Measurements from ENCODE around the gene CAMK2A.

CAMK2A gene

DNA sequence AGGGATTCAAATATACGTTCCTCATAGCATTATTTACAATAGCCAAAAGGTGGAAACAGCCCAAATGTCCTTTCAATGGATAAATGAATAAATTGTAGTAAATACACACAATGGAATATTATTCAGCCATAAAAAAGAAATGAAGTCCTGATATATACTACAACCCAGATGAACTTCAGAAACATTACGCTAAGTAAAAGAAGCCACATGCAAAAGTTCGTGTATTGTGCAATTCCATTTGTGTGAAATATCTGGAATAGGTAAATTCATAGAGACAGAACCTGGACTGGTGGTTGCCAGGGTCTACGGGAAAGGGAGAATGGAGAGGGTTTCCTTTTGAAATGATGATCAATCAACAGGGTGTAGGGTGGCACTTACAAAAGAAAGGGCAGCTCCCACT is 25.7 kb upstream of the CAMK2A start:
- DNase-seq: no peak

- no peak for DNase-seq
These were observed 24.5 kb upstream of the CAMK2A start for GRCh38 chr5:150313921-150314716.

DNA sequence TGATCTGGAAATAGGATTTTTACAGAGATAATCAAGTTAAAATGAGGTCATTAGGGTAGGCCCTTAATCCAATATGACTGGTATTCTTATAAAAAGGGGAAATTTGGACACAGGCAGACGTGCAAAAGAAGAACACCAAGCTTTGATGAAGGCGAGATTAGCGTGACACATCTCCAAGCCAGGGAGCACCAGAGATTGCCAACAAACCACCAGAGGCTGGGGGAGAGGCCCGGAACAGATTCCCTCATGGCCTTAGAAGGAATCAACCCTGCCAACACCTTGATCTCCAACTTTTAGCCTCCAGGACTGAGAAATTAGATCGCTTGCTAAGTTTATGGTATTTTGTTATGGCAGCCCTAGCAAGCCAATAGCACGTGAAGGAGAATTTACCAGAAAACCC is 23.9 kb upstream of the CAMK2A start:
- DNase-seq: no peak

- no peak for DNase-seq
These were observed 22.9 kb upstream of the CAMK2A start for GRCh38 chr5:150312518-150312917.

DNA sequence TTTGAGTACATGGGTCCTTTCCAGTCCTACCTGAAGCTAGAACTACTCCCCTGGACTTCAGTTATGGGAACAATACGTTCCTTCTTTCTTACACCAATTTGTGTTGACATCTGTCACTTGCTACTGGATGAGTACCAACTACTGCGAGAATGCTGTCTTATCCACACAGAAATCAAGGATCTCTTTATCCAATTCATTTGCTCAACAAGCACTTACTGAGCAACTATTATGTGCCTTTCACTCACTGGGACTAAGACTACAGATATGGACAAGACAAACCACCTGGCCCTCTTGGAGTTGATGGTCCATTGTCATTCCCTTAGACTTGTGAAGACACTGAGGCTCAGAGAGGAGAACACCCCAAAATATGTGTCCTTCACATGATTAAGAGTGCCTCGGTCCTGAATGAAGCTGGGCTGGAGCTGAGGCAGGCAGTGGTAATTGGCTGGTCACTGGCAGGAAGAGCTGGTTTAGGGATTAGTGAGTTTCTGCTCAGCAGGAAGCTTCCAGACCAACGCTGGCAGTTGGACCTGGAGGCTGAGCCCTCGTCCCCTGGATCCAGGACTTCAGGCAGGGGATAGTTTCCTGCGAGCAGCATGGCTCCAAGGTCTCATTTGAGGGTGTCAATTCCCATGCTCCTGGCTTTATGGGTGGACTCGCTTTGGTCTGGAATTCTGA is 21.6 kb upstream of the CAMK2A start:
- DNase-seq: no peak

DNA sequence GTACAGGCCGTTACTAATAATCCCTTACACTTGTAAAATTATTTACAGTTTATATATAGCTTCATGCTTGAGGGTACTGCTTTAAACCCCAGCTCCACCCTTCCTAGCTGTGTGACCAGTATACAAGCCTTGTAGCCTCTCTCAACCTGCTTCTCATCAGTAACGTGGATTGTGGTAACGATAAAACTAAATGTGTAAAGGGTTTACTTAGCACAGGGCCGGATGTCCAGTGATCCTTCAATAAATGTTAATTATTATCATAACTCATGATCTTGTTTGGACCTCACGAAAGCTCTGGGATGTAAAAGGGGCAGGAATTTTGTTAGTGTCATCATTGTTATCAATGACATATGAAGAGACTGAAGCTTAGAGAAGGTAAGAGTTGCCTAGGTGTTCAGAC is 20.7 kb upstream of the CAMK2A start:
- no peak for DNase-seq

GRCh38 chr5:150309886-150310239 is 20.3 kb upstream of the CAMK2A start:
- DNase-seq: no peak

- DNase-seq: no peak
These were observed 19.7 kb upstream of the CAMK2A start for GRCh38 chr5:150309101-150309885.

DNA sequence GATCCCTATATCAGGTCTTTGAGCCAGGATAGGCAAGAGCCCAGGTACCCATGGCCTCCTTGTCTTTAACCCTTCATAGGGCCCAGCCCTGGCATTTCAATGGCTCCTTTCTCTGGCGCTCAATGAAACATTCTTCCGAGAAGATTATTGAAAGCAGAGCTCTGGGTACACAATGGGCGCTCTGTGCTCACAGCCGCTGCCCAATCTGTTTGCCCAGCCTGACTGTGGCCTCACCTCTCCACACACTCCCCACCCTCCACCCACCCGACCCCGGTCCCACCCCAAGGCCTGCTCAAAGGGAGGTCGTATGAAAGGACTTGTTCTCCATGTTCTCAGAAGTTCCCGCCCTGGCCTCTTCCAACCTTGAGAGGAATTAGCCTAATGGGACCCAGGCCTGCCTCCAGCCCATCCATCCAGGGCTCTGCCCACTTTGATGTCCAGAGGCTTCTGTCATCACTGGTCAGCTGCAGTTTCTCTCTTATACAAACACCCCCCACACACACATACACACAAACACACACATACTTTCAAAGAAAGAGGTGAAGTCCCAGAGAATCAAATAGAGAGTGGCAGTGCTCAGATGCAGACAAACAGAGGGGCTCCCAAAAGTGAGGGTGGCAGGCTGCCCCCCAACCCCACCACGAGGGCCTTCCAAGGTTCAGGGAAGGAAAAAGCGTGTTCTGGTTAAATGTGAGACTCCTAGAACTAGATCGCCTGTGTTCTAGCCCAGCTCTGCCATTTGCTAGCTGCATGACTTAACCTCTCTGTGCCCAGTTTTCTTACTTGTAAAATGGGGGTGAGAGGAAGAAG is 18.2 kb upstream of the CAMK2A start:
- peak in 6 of 14 donors; percentile 20 to 67 (median 30) for DNase-seq

GRCh38 chr5:150306775-150307174 is 17.2 kb upstream of the CAMK2A start:
- no peak for DNase-seq

GRCh38 chr5:150305557-150305956 is 16.0 kb upstream of the CAMK2A start:
- DNase-seq: no peak

DNA sequence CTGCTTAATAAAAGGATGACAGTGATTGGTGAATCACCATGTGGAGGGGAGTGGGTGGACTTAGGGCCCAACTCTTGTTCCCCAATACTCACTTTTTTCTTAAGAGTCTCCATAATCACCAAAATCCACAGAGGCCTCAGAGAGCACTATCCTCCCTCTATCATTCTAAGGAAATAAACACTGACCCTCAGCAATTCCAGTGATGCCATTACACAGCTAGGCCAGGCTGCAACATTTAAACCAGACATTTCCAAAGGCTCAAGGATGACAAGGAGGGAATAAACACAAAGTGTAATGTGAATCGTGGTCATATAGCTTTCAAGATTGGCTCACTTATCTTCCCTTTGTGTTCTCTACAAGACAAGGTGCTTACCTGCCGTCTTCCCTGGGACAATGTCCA is 15.5 kb upstream of the CAMK2A start:
- no peak for DNase-seq

DNA sequence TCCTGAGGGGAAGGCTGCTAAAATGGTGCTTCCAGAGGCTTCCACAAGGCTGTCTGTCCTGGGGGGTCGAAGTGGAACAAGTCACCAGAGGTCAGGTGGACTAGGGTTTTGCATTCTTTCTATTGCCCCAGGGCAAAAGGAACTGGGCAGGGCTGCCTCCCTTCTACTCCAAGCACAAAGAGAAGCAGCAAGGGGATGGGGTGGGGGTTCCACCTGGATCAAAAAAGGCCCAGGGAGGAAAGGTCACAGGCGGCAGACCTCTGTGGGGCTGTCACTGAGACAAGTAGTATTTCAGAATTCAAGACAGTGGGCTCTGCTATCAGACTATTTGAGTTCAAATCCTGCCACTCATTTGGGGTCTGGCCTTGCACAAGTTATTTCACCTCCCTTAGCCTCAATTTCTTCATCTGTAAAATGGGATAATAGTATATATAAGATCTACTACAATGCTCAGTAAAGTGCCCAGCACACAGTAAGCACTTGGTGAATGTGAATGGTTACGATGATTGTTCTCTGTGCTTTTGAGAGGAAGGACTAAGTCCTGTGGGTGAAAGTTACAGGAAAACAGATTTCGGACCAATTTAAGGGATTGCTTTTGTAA is 15.0 kb upstream of the CAMK2A start:
- no peak for DNase-seq

DNA sequence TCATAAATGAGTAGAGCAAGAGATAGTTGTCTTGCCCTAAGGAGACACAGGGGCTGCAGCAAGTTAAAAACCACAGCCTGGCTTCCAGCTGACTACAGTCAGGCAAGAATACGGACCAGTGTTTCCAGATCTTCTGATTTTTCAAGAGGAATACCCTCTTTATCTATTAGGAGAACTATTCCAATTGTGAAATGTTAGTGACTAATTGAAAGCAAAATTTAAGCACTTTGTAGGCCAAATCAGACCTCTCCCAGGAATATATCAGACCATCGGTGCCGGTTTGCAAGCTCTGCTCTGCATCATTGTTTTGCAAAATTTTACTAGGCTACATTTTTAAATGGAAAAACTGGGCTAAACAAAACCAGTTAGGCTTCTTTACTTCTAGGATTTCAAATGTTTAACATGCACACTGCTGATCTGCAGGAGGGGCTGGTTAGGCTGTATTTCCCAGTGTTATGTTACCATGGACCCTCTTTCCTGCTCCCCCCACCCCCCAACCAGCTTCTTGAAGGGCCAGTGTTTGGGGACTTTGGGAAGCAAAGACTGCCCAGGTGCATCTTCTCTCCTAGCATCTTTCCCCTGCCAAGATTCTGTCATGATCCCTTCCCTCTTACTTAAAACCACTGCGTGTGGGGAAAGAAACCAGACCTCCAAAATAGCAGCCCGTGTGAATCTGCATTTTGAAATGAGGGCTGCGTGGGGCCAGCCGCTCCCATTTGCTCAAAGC is 14.2 kb upstream of the CAMK2A start:
- DNase-seq: no peak

DNA sequence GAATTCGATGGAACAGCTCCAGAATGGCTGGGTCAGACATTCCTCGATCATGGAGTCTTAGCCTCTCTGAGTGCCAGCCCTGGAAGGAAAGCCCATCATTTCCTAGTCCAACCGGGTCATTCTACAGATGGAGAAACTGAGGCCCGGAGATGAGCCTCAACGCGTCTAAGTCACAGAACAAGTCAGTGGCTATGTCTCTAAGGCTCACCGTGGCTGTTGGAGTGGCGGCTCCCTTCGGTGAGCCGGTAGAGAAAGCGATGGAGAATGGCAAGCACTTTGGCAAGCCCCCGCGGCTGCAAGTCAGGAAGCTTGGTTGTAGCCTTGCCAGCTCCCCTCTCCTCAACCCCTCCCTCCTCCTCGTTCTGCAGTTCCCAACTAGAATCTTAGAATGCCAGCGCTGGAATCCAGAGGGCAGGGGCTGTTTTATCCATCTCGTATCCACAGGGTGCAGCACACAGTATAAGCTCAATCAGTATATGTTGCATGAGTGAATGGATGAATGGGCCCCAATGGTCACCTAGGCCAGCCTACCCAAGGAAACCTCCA is 13.6 kb upstream of the CAMK2A start:
- DNase-seq: no peak

DNA sequence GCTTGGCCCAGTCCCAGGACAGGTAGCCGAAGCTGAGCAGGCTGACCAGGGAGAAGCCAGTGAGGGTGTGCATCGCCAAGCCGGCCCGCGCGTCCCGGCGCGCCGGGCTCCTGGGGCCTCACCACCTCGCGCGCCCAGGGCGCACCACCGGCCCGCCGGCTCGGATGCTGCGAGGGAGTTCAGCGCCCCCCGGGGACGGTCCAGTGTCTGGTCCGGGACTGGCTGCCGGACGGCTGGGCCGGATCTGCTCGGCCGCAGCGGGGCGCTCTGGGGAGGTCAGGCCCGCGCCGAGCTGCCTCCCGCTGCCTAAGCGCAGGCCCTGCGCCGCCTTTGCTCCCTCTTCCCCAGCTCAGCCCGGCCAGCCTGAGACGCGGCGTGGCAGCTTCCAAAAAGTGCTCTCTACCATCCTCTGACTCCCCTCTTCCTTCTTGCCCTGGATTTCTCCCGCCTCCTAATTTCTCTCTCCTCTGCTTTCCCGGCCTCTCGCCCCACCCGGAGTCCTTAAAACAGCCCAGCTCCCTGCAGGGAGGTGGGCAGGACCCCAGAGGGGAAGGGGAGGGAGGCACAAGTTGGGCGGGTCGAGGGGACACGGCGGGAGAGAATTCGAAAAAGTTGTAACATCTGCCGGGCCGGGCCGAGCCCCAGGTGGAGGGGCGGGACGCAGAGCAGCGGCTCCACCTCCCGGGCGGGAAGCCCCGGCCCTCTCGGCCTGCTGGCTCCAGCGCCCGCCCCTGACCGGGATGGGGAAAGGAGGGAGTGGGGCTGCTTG is 12.9 kb upstream of the CAMK2A start, which contains the start of gene ARSI:
Gene ARSI (minus strand): TSS at position 605 of the 769 bp plus-strand sequence. CDS start 532 bp downstream, at position 73.
- DNase-seq: no peak

- DNase-seq: no peak
These were observed 12.3 kb upstream of the CAMK2A start for GRCh38 chr5:150301901-150302300.

GRCh38 chr5:150301170-150301505 is 11.6 kb upstream of the CAMK2A start:
- no peak for DNase-seq

DNA sequence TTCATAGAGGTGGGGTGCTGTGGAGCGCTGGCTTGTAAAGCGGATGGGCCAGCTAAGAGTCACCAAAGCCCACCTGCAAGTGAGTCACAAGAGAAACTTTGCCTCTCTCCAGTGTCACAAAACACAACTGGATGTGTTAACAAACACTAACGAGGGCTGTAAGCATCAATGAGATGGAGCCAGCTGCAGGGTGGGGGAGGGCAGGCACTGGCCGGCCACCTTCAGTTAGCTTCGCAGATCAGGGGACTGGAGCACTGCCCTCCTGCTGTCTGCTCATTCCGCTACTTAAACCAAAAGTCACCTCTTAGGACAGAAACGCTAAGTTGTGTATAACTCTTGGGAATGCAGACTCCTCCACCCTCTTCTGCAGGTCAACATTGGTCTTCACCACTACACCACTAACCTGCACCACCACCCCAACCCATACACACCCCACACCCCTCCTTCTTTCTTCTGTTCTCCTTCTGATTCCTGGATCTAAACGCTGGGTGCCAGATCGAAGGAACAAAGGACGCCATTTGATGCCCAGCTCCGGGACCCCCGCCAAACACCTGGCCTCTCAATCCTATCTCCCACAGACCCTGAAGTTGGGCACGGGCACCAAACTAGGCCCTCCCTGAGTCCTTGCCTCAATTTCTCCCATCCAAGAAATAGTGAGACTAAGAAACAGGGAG is 11.1 kb upstream of the CAMK2A start:
- DNase-seq: no peak
